Measurements from ENCODE around the gene CSNK2A1.

DNA sequence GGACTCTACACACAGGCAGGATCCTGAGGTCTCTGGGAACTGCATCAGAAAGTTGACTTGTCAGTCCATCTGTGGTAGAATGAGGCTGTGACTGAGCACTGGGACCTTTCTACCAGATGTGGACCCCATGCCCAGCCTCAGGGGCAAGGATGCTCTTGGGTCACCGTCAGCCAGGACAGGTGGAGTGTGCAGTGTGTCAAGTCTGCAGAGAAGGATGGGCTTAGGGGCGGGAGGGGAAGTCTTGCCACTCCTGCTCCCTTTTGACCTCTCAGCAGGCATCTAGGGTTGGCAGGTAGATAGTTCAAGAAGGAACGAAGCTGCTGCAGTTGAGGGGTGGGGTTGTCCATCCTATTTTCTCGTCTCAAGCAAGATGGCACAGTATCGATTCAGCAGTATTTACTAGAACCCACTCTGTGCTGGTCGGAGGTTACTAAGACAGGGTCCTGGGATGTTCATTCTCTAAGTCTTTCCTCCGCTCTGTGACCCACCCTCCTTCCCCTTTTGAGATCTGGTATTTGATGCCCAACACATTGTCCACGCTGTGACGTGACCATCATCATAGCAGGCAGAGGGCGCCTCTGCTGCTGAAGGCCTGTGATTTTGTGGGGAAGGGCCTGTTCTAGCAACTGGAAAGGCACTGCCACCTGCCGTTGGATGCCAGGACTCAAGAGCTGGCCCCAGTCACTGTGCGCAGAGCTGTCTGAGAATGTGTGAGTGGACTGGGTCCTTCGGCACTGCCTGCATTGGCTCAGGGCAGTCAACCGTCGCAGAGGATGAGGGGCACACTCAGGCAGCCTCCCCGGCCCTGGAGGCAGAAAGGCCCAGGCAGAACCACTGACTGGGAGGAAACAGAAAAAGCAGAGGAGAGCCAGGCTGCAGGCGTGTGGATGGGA is 112.3 kb downstream of the CSNK2A1 start:
- TF ChIP-seq, protein P1, sequence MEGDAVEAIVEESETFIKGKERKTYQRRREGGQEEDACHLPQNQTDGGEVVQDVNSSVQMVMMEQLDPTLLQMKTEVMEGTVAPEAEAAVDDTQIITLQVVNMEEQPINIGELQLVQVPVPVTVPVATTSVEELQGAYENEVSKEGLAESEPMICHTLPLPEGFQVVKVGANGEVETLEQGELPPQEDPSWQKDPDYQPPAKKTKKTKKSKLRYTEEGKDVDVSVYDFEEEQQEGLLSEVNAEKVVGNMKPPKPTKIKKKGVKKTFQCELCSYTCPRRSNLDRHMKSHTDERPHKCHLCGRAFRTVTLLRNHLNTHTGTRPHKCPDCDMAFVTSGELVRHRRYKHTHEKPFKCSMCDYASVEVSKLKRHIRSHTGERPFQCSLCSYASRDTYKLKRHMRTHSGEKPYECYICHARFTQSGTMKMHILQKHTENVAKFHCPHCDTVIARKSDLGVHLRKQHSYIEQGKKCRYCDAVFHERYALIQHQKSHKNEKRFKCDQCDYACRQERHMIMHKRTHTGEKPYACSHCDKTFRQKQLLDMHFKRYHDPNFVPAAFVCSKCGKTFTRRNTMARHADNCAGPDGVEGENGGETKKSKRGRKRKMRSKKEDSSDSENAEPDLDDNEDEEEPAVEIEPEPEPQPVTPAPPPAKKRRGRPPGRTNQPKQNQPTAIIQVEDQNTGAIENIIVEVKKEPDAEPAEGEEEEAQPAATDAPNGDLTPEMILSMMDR (conservative IDR thresholded peaks at IDR 0.05 in 1 of 2, IDR thresholded peaks at IDR 0.05 in 1 of 2; ENCODE audit: extremely low read depth in 1 of 2, insufficient read depth in 1 of 2, low read depth in 1 of 2, low read length in 2 of 2): peak; percentile 43 to 68
- no peak for TF ChIP-seq EZH2 (IDR thresholded peaks at IDR 0.05; ENCODE audit: borderline replicate concordance, low read length)

Measured in mammary epithelial cell (primary cell).